ENCODE results near the gene SF3B4.

- TF ChIP-seq CTCF (IDR thresholded peaks at IDR 0.05; ENCODE audit: insufficient read depth, low read depth, low read length), result no peak
- TF ChIP-seq EZH2 (IDR thresholded peaks at IDR 0.05; ENCODE audit: insufficient read depth, low read length), result no peak
These were observed 50.2 kb downstream of the SF3B4 start for GRCh38 chr1:149877211-149877946.

Data from astrocyte (in vitro differentiated cells and primary cell).